ENCODE results near the gene BCL2L13.
A peak's percentile ranks its signal among the peaks of the same experiment; 100 is the strongest.

BCL2L13 gene

GRCh38 chr22:17741866-17742526 lies 103.4 kb downstream of the BCL2L13 start:
- Histone ChIP-seq H3K27ac (peak overlapping the region; percentile 39; the same call in 1 of the 2 replicates), H3K36me3 (peaks cover 38% of the 10 kb centered on the region), H3K4me3 (ENCODE audit: low read depth, low read length) (no peak overlapping the region), H3K9me3 (ENCODE audit: severe bottlenecking) (no peaks in the 10 kb centered on the region), H3K27me3 (ENCODE audit: insufficient read depth, low read depth, severe bottlenecking) (no peaks in the 10 kb centered on the region)
- no peak for DNase-seq
- no peak for TF ChIP-seq CTCF (IDR thresholded peaks at IDR 0.05; ENCODE audit: low read depth, low read length)

GRCh38 chr22:17742527-17742902 lies 104.0 kb downstream of the BCL2L13 start:
- Histone ChIP-seq H3K4me3 (ENCODE audit: low read depth, low read length) (no peak overlapping the region), H3K9me3 (ENCODE audit: severe bottlenecking) (no peaks in the 10 kb centered on the region), H3K27me3 (ENCODE audit: insufficient read depth, low read depth, severe bottlenecking) (no peaks in the 10 kb centered on the region), H3K27ac (no peak overlapping the region), H3K36me3 (peaks cover 33% of the 10 kb centered on the region)
- peak; percentile 86 for DNase-seq
- TF ChIP-seq CTCF (IDR thresholded peaks at IDR 0.05; ENCODE audit: low read depth, low read length), result peak; percentile 93

DNA sequence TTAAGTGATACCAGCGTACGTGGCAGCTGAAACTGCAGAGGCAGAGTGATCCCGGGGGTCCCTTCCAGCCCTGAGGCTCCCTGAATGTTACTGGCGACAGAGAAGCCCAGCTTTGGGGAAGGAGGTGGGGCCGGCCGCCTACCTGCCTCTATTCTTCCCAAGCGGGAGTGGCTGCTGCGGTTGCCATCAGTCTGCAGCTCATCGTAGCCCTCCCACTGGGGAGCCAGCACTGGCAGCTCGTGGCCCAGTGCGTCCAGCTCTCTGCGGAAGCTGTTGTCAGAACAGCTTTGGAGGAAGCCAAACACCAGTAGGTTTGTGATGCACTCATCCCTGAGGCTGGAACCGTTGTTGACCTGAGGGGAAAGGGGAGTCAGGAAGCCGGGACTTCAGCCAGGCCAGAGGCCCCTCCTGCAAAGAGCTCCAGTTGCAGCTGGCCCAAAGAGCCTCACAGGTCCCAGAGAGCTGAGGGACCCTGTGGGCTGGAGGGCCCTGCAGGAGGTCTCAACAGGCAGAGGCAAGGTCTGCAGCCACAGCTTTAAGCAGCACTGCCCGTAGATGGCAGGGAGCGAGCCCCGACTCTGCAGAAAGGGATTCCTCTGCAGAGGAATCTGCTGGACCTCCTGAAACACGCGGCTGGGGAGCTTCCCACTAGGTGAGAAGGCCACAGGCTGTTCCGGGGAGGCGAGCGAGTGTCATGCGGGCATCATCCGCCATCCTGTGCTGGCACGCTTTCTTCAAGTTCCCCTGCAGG lies 105.3 kb downstream of the BCL2L13 start:
- no peak for DNase-seq
- Histone ChIP-seq H3K9me3 (ENCODE audit: severe bottlenecking) (no peaks in the 10 kb centered on the region), H3K4me3 (ENCODE audit: low read depth, low read length) (no peak overlapping the region), H3K27ac (no peak overlapping the region), H3K36me3 (peaks cover 24% of the 10 kb centered on the region), H3K27me3 (ENCODE audit: insufficient read depth, low read depth, severe bottlenecking) (no peaks in the 10 kb centered on the region)
- no peak for TF ChIP-seq CTCF (IDR thresholded peaks at IDR 0.05; ENCODE audit: low read depth, low read length)

GRCh38 chr22:17744430-17744829 lies 105.9 kb downstream of the BCL2L13 start:
- TF ChIP-seq CTCF (IDR thresholded peaks at IDR 0.05; ENCODE audit: low read depth, low read length), result no peak
- Histone ChIP-seq H3K27ac (no peak overlapping the region), H3K27me3 (ENCODE audit: insufficient read depth, low read depth, severe bottlenecking) (no peaks in the 10 kb centered on the region), H3K9me3 (ENCODE audit: severe bottlenecking) (no peaks in the 10 kb centered on the region), H3K4me3 (ENCODE audit: low read depth, low read length) (no peak overlapping the region), H3K36me3 (peaks cover 18% of the 10 kb centered on the region)
- no peak for DNase-seq

GRCh38 chr22:17746916-17747315 lies 108.4 kb downstream of the BCL2L13 start:
- Histone ChIP-seq H3K36me3 (peaks cover 13% of the 10 kb centered on the region), H3K27me3 (ENCODE audit: insufficient read depth, low read depth, severe bottlenecking) (no peaks in the 10 kb centered on the region), H3K27ac (no peak overlapping the region), H3K4me3 (ENCODE audit: low read depth, low read length) (no peak overlapping the region), H3K9me3 (ENCODE audit: severe bottlenecking) (no peaks in the 10 kb centered on the region)
- no peak for DNase-seq
- no peak for TF ChIP-seq CTCF (IDR thresholded peaks at IDR 0.05; ENCODE audit: low read depth, low read length)
